Measurements from ENCODE around the gene NBEAL2.

Gene NBEAL2

DNA sequence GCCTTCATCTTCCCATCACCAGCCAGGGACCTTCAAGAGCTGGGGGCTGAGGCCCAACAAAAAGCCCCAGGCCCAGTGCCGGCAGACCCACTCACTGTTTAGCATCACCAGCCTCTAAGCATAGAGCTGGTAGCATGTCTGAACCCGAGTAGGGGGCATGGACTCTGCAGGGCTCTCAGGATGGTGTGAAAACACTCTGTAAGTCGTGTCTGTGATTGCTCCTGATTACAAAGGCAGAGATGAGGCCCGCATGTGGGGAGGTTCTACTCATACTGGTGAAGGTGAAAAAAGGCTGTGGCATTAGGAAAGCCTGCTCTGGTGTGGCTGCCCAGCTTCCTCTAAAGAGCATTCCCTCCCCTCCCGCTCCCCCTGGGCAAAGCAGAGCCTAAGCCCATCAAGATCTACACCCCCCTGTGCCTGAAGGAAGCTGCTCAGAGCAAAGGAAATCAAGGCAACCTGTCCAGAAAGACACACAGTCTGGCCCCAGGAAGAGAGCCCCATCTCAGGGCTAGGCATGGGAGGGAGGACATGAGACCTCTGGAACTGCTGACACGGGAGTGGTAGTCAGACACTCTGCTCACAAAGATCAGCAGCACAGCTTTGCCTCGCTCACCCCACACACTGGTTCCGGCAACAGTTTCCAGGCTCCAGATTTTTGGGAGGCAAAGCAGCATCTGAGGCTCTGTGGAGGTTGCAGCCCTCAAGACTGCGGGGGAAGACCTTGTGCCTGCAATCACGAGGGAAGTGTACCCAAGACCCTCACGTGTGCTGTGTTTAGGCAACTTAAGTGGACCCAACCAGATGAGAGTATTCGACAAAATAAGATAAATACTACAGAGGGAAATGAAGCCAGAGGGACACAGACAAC lies 39.7 kb upstream of the NBEAL2 start:
- no peak for TF ChIP-seq CTCF (IDR thresholded peaks at IDR 0.05; ENCODE audit: insufficient read depth, low read depth, low read length, missing control alignments)
- no peak overlapping the region for H3K4me3 ChIP-seq (ENCODE audit: low read depth, low read length)
- DNase-seq (ENCODE audit: low read depth), result no peak

DNA sequence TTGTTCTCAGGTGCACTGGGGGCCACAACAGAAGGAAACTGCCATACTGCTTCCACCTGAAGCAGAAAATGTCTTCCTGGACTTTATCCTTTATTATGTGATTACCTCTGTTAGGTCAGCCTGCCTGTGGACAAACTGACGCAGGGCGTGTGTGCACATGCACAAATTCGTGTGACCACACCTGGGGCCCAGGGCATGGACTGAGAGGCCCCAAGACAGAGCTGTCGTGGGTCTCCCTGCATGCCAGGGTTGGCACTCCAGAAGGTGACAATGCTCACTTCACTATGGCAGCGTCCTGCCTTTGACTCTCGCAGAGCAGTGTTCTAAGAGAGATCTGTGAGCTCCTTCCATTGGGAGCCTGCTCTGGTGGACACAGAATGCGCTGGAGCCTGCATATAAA lies 37.4 kb upstream of the NBEAL2 start:
- H3K4me3 ChIP-seq (ENCODE audit: low read depth, low read length), result no peak overlapping the region
- no peak for TF ChIP-seq CTCF (IDR thresholded peaks at IDR 0.05; ENCODE audit: insufficient read depth, low read depth, low read length, missing control alignments)
- no peak for DNase-seq (ENCODE audit: low read depth)

DNA sequence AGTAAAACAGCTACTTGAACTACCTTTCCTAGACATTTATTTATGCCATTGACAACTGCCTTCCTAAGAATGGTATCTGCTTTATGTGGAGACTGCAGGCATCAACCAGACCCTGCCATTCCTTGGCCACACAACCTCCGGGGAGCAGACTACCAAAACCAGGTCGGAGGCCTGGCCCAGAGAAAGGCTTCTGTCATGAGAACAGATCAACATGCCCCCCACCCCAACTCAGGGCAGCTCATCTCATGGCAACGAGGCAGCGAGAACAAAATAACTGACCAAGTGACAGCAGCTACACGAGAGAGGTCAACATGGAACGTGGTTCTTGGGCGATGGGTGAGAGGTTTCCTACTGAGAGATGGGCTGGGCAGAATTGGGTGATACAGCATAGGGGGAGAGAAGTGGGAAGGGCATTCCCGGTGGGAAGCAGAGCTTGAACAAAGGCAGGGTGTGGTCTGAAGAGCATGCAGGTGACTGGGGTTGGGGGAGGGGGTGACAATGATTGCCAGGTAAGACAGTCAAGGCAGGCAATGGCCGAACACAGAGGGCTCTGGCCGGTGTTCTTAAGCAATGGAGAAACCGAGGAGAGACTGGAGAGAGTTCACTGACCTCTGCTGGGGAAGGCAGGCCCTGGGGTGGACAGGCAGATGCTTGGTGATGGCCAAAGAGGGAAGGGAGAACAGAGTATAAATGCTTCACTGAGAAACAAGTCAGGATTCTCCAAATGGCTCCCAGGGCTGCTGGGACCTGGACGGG lies 36.8 kb upstream of the NBEAL2 start:
- no peak for DNase-seq (ENCODE audit: low read depth)
- no peak for TF ChIP-seq CTCF (IDR thresholded peaks at IDR 0.05; ENCODE audit: insufficient read depth, low read depth, low read length, missing control alignments)

DNA sequence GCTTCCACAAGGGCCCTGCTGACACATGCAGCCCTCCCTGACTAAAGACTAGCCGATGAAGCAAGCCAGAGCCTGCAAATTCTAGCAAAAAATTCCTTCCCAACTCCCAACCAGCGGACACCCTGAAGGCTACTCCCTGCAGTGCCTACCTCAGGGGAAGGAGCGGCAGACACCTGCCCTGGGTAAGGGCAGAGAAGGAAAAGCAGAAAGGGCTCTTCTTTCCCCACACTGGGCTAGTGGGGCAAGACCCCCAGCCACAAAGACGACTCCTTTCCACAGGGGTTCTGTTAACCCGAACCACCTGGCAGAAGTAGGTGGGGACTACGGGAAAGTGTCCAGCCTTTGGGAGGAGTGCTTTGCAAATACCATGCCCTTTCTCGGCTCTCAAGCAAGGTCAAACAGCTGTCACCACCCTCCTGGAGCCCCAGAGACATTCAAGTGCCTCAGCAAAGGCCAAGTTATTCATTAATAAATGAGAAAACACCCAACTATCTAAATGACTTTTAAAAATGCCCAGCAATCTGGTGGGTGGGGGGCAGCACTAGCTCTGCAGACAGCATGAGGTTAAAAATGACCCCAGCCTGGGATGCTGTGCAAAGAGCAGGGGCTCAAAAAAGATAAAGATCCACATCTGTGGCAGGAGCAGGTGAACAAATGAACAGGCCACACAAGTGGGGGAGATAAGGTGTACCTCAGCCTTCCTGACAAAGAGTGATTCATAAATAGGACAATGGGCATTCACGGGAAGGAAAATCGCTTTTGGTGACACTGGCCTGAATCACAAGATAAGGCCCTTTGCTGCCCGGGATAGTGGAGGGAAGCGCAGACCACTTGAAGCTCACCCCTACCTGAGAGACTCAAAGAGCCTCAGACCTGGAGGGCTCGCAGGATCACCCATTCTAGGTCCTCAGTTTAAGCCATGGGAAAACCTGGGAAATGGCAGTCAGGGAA lies 36.0 kb upstream of the NBEAL2 start:
- no peak for DNase-seq (ENCODE audit: low read depth)
- TF ChIP-seq CTCF (IDR thresholded peaks at IDR 0.05; ENCODE audit: insufficient read depth, low read depth, low read length, missing control alignments), result no peak
- H3K4me3 ChIP-seq (ENCODE audit: low read depth, low read length), result no peak overlapping the region

More for the DNA sequence above, 36.8 kb upstream of the NBEAL2 start:
- H3K4me3 ChIP-seq (ENCODE audit: low read depth, low read length), result no peak overlapping the region

DNA sequence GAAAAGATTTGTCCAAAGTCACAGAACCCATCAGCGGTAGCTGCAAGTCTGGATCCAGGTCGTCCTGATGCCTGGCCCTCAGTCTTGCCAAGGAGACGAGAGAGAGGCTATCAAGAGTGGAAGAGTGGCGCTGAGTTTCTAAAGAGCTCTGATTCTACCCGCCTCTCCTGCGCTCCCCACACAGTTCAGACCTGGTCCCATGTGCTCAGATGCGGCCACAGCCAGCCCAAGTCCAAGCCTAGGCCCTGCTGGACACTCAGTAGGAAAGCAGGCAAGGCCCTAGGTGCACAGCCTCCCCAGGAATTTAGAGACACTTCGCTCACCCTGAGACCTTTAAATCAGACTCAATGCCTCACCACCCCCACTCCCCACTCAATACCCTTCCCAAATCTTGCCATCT lies 35.3 kb upstream of the NBEAL2 start:
- no peak overlapping the region for H3K4me3 ChIP-seq (ENCODE audit: low read depth, low read length)
- TF ChIP-seq CTCF (IDR thresholded peaks at IDR 0.05; ENCODE audit: insufficient read depth, low read depth, low read length, missing control alignments), result no peak
- DNase-seq (ENCODE audit: low read depth), result no peak

GRCh38 chr3:46946416-46946815 lies 33.0 kb upstream of the NBEAL2 start:
- TF ChIP-seq CTCF (IDR thresholded peaks at IDR 0.05; ENCODE audit: insufficient read depth, low read depth, low read length, missing control alignments), result no peak
- no peak overlapping the region for H3K4me3 ChIP-seq (ENCODE audit: low read depth, low read length)
- no peak for DNase-seq (ENCODE audit: low read depth)

Measured in GM12865 (cell line).